GM12878 (cell line): ENCODE data around the gene CACNA1A. TPM values are rescaled to one million over a fixed set of nuclear protein-coding genes. Genes with fewer than 3 reads are reported as not detected.

Experiments used
- BCL11A ChIP-seq: IDR thresholded peaks from 2 replicates; pipeline ENCODE4 v1.6.1; 2011; ENCODE audit warnings: low read depth, low read length
- BHLHE40 ChIP-seq, 2 experiments: fragments of 450-650 bp in 1 of 2; IDR thresholded peaks; 2 replicates each; pipeline ENCODE4 v1.6.1; 2011 to 2017; ENCODE audit warnings: low read depth in 2 of 2, borderline replicate concordance in 1 of 2, improper control_type of control experiment in 1 of 2, low read length in 1 of 2, mild to moderate bottlenecking in 1 of 2
- CBX5 ChIP-seq: sonication (generic); IDR thresholded peaks from 2 replicates; pipeline ENCODE4 v1.6.1; 2016; ENCODE audit warnings: low read depth, moderate library complexity, mild to moderate bottlenecking, inconsistent platforms
- CHD2 ChIP-seq: IDR thresholded peaks from 2 replicates; pipeline ENCODE4 v1.6.1; 2011; ENCODE audit warnings: low read depth, low read length, improper control_type of control experiment, borderline replicate concordance
- EP300 ChIP-seq, 2 experiments: fragments of 150-350 bp in 1 of 2; IDR thresholded peaks; 2 replicates each; pipeline ENCODE4 v1.6.1; 2011 to 2012; ENCODE audit warnings: low read depth in 2 of 2, low read length in 2 of 2, borderline replicate concordance in 1 of 2, improper control_type of control experiment in 1 of 2, inconsistent platforms in 1 of 2; ENCODE audit not compliant: control insufficient read depth in 1 of 2
- MTA3 ChIP-seq: IDR thresholded peaks from 2 replicates; pipeline ENCODE4 v1.6.1; 2012; ENCODE audit warnings: low read length, inconsistent platforms, borderline replicate concordance
- NBN ChIP-seq: fragments of 450-650 bp; IDR thresholded peaks from 2 replicates; pipeline ENCODE4 v1.6.1; 2016
- NFYA ChIP-seq: IDR thresholded peaks from 2 replicates; pipeline ENCODE4 v1.6.1; 2011; ENCODE audit warnings: low read depth, mild to moderate bottlenecking, low read length, improper control_type of control experiment, borderline replicate concordance
- NR2C2 ChIP-seq: IDR thresholded peaks from 2 replicates; pipeline ENCODE4 v1.6.1; 2011; ENCODE audit warnings: borderline replicate concordance, low read depth; ENCODE audit not compliant: control insufficient read depth, insufficient read length
- SMAD5 ChIP-seq: IDR thresholded peaks from 2 replicates; pipeline ENCODE4 v1.6.1; 2016; ENCODE audit warnings: antibody characterized with exemption, low read depth
- ZBTB40 ChIP-seq: fragments of 450-650 bp; IDR thresholded peaks from 2 replicates; pipeline ENCODE4 v1.6.1; 2016; ENCODE audit warnings: mild to moderate bottlenecking, moderate library complexity, borderline replicate concordance
- ZNF274 ChIP-seq: IDR thresholded peaks from one replicate; pipeline ENCODE4 v1.8.0; 2011; ENCODE audit not compliant: insufficient read length, insufficient read depth
- ZNF687 ChIP-seq: fragments of 450-650 bp; IDR thresholded peaks from 2 replicates; pipeline ENCODE4 v1.6.1; 2017; ENCODE audit warnings: mild to moderate bottlenecking, moderate library complexity
- polyA plus RNA-seq, 11 experiments: library from polyadenylated mRNA; depleted of rRNA in 4 of 11; unstranded in 6 of 11; stranded (reverse) in 5 of 11; fragments of >200 nt; fragmentation: Nextera tagmentation in 4 of 11; fragmentation: Illumina TruSeq in 1 of 11; extraction: Ambion mirVana in 4 of 11; extraction: Trizol in 1 of 11; gene quantifications; 1 replicate in 1 of 11; 2 replicates in 10 of 11; pipeline versions ENCODE4 v1.2.1 to v1.2.3, GENCODE V29; 2011 to 2016; ENCODE audit warnings: inconsistent platforms in 2 of 11, missing spikeins in 2 of 11, low read depth in 1 of 11
- total RNA-seq, 4 experiments: library from RNA; depleted of rRNA in 3 of 4; stranded (reverse); fragments of >200 nt in 3 of 4; fragmentation: Illumina TruSeq in 1 of 4; extraction: Trizol in 1 of 4; gene quantifications; 2 replicates each; pipeline versions ENCODE4 v1.2.1 to v1.2.3, GENCODE V29; 2013 to 2021
- TF ChIP-seq, protein P1 (sequence below): IDR thresholded peaks from 2 replicates; pipeline ENCODE4 v1.6.1; 2012; ENCODE audit warnings: mild to moderate bottlenecking, low read depth, low read length

Gene CACNA1A
- total and polyA plus RNA-seq, 10 of the 15 experiments (the other 5 are each of a cell fraction or from before 2014, with no cell fraction given), result 1.1 to 4.4 (median 2.5) TPM

- TF ChIP-seq ZBTB40 (no peak), NR2C2 (no peak), MTA3 (no peak), NFYA (no peak), CBX5 (no peak), CHD2 (no peak), ZNF687 (no peak), ZNF274 (no peak), BHLHE40 (IDR thresholded peaks at IDR 0.05; ENCODE audit: borderline replicate concordance in 1 of 2, low read depth in 2 of 2, low read length in 1 of 2) (no peak), SMAD5 (no peak), EP300 (IDR thresholded peaks at IDR 0.05; ENCODE audit: borderline replicate concordance in 1 of 2, control insufficient read depth in 1 of 2, low read depth in 2 of 2, low read length in 2 of 2) (no peak), NBN (no peak), BCL11A (no peak)
- TF ChIP-seq, protein P1, sequence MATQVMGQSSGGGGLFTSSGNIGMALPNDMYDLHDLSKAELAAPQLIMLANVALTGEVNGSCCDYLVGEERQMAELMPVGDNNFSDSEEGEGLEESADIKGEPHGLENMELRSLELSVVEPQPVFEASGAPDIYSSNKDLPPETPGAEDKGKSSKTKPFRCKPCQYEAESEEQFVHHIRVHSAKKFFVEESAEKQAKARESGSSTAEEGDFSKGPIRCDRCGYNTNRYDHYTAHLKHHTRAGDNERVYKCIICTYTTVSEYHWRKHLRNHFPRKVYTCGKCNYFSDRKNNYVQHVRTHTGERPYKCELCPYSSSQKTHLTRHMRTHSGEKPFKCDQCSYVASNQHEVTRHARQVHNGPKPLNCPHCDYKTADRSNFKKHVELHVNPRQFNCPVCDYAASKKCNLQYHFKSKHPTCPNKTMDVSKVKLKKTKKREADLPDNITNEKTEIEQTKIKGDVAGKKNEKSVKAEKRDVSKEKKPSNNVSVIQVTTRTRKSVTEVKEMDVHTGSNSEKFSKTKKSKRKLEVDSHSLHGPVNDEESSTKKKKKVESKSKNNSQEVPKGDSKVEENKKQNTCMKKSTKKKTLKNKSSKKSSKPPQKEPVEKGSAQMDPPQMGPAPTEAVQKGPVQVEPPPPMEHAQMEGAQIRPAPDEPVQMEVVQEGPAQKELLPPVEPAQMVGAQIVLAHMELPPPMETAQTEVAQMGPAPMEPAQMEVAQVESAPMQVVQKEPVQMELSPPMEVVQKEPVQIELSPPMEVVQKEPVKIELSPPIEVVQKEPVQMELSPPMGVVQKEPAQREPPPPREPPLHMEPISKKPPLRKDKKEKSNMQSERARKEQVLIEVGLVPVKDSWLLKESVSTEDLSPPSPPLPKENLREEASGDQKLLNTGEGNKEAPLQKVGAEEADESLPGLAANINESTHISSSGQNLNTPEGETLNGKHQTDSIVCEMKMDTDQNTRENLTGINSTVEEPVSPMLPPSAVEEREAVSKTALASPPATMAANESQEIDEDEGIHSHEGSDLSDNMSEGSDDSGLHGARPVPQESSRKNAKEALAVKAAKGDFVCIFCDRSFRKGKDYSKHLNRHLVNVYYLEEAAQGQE, result no peak
These were observed 363 bp downstream of the CACNA1A start (continued) for GRCh38 chr19:13505761-13506470.
